Endothelial cell (in vitro differentiated cells): ENCODE measurements around the gene UCKL1. TPM values are rescaled to one million over a fixed set of nuclear protein-coding genes. Genes with fewer than 3 reads are reported as not detected.
A peak's percentile ranks its signal among the peaks of the same experiment; 100 is the strongest.

ENCODE experiments used
- DNase-seq: peaks from one replicate; pipeline ENCODE4 v3.0.0; 2021; ENCODE audit warnings: low spot score
- H3K27ac Mint-ChIP-seq: one replicate; pipeline ENCODE4 v1.8.0; 2021; ENCODE audit warnings: mixed read lengths, inconsistent platforms; ENCODE audit not compliant: unreplicated experiment
- H3K27me3 Mint-ChIP-seq: one replicate; pipeline ENCODE4 v1.8.0; 2021; ENCODE audit warnings: mild to moderate bottlenecking, moderate library complexity, mixed read lengths, inconsistent platforms; ENCODE audit not compliant: unreplicated experiment
- H3K36me3 Mint-ChIP-seq: one replicate; pipeline ENCODE4 v1.8.0; 2021; ENCODE audit warnings: mild to moderate bottlenecking, low read depth, mixed read lengths, inconsistent platforms; ENCODE audit not compliant: unreplicated experiment
- H3K4me1 Mint-ChIP-seq: one replicate; pipeline ENCODE4 v1.8.0; 2021; ENCODE audit warnings: mild to moderate bottlenecking, mixed read lengths, inconsistent platforms; ENCODE audit not compliant: unreplicated experiment
- H3K4me3 Mint-ChIP-seq: one replicate; pipeline ENCODE4 v1.8.0; 2021; ENCODE audit warnings: mild to moderate bottlenecking, mixed read lengths, inconsistent platforms; ENCODE audit not compliant: unreplicated experiment
- H3K9me3 Mint-ChIP-seq: one replicate; pipeline ENCODE4 v1.8.0; 2021; ENCODE audit warnings: mixed read lengths, inconsistent platforms; ENCODE audit not compliant: unreplicated experiment
- CTCF ChIP-seq: fragments of 200-600 bp; sonication (generic); IDR thresholded peaks from one replicate; pipeline ENCODE4 v1.5.0; 2021; ENCODE audit warnings: antibody characterized with exemption; ENCODE audit not compliant: unreplicated experiment
- total RNA-seq: library from RNA; stranded (reverse); fragmentation: NEBNext Ultra II Directional; extraction: Animal tissue kit (Norgen Biotek cat#: 25700); gene quantifications from one replicate; pipeline ENCODE4 v1.2.1, GENCODE V29; 2021; ENCODE audit not compliant: unreplicated experiment

UCKL1 gene
- total RNA-seq, 1 donor from 2014 or later = 40.1 TPM

- Mint-ChIP-seq H3K36me3 (peaks cover 15% of the 10 kb centered on the region), H3K4me1 (peaks cover 17% of the 10 kb centered on the region), H3K27ac (no peak overlapping the region), H3K9me3 (no peaks in the 10 kb centered on the region), H3K4me3 (peak overlapping the region; percentile 90), H3K27me3 (peaks cover 3% of the 10 kb centered on the region)
- no peak for TF ChIP-seq CTCF
- DNase-seq = peak; percentile 43
These were observed 12.9 kb upstream of the UCKL1 start for GRCh38 chr20:63968928-63969760.

GRCh38 chr20:63968136-63968927 is 12.1 kb upstream of the UCKL1 start:
- TF ChIP-seq CTCF = no peak
- no peak for DNase-seq
- H3K4me1 Mint-ChIP-seq = peaks cover 14% of the 10 kb centered on the region
- peaks cover 12% of the 10 kb centered on the region for H3K36me3 Mint-ChIP-seq
- peaks cover 3% of the 10 kb centered on the region for H3K27me3 Mint-ChIP-seq
- H3K27ac Mint-ChIP-seq = no peak overlapping the region
- H3K4me3 Mint-ChIP-seq = peak overlapping the region; percentile 90
- H3K9me3 Mint-ChIP-seq = no peaks in the 10 kb centered on the region

- no peak overlapping the region for H3K27ac Mint-ChIP-seq
- no peaks in the 10 kb centered on the region for H3K9me3 Mint-ChIP-seq
- H3K36me3 Mint-ChIP-seq = peaks cover 9% of the 10 kb centered on the region
- DNase-seq = no peak
- H3K4me1 Mint-ChIP-seq = peaks cover 8% of the 10 kb centered on the region
- no peak for TF ChIP-seq CTCF
- no peak overlapping the region for H3K4me3 Mint-ChIP-seq
- H3K27me3 Mint-ChIP-seq = peaks cover 2% of the 10 kb centered on the region
These were observed 11.3 kb upstream of the UCKL1 start for GRCh38 chr20:63967330-63968135.

- Mint-ChIP-seq H3K27ac (no peak overlapping the region), H3K4me1 (peaks cover 3% of the 10 kb centered on the region), H3K27me3 (peaks cover 2% of the 10 kb centered on the region), H3K36me3 (peaks cover 9% of the 10 kb centered on the region), H3K4me3 (no peak overlapping the region), H3K9me3 (no peaks in the 10 kb centered on the region)
- TF ChIP-seq CTCF = no peak
- no peak for DNase-seq
These were observed 10.7 kb upstream of the UCKL1 start for GRCh38 chr20:63966944-63967322.
